ENCODE data around the gene ZBTB7C.

- TF ChIP-seq, protein P1, sequence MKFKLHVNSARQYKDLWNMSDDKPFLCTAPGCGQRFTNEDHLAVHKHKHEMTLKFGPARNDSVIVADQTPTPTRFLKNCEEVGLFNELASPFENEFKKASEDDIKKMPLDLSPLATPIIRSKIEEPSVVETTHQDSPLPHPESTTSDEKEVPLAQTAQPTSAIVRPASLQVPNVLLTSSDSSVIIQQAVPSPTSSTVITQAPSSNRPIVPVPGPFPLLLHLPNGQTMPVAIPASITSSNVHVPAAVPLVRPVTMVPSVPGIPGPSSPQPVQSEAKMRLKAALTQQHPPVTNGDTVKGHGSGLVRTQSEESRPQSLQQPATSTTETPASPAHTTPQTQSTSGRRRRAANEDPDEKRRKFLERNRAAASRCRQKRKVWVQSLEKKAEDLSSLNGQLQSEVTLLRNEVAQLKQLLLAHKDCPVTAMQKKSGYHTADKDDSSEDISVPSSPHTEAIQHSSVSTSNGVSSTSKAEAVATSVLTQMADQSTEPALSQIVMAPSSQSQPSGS (IDR thresholded peaks at IDR 0.05; ENCODE audit: low read length): no peak
- TF ChIP-seq CTCF (IDR thresholded peaks at IDR 0.05; ENCODE audit: control extremely low read depth in 1 of 3, insufficient read depth in 1 of 3, low read depth in 1 of 3, low read length in 3 of 3) (no peak), YY1 (IDR thresholded peaks at IDR 0.05; ENCODE audit: low read depth, low read length) (no peak), SAP30 (IDR thresholded peaks at IDR 0.05; ENCODE audit: insufficient read depth, insufficient replicate concordance, low read length) (no peak), POLR2AphosphoS5 (IDR thresholded peaks at IDR 0.05; ENCODE audit: low read depth, low read length) (no peak), SIN3A (conservative IDR thresholded peaks at IDR 0.05 in 1 of 2, IDR thresholded peaks at IDR 0.05 in 1 of 2; ENCODE audit: low read depth in 1 of 2, low read length in 2 of 2) (no peak), TAF1 (IDR thresholded peaks at IDR 0.05; ENCODE audit: low read depth, low read length) (no peak), GTF2F1 (IDR thresholded peaks at IDR 0.05; ENCODE audit: borderline replicate concordance, low read depth, low read length) (no peak), KDM1A (IDR thresholded peaks at IDR 0.05; ENCODE audit: borderline replicate concordance, low read length) (no peak), RAD21 (IDR thresholded peaks at IDR 0.05 in 1 of 2, conservative IDR thresholded peaks at IDR 0.05 in 1 of 2; ENCODE audit: low read depth in 2 of 2, low read length in 2 of 2) (no peak), EP300 (IDR thresholded peaks at IDR 0.05; ENCODE audit: borderline replicate concordance in 1 of 2, low read depth in 2 of 2, low read length in 2 of 2) (no peak)
- TF ChIP-seq, protein P2, sequence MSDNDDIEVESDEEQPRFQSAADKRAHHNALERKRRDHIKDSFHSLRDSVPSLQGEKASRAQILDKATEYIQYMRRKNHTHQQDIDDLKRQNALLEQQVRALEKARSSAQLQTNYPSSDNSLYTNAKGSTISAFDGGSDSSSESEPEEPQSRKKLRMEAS (IDR thresholded peaks at IDR 0.05): no peak
These were observed 88.1 kb downstream of the ZBTB7C start for GRCh38 chr18:48321121-48321520.
